ENCODE results near the gene PDE2A. TPM values are rescaled to one million over a fixed set of nuclear protein-coding genes. Genes with fewer than 3 reads are reported as not detected.

PDE2A gene
- total and polyA plus RNA-seq, 11 donors: 16.8 to 53.7 (median 23.7) TPM

- no peak for ATAC-seq
- H3K27ac ChIP-seq: no peak overlapping the region
- WGBS, 4 donors: 58 to 71% (median 66%) methylated on average over 3 of the region's 3 CpGs
- peaks cover 0 to 37% (median 15%) of the 10 kb centered on the region in 12 donors for H3K4me1 ChIP-seq
- H3K9me3 ChIP-seq: no peaks in the 10 kb centered on the region
- no peak for DNase-seq
- peaks cover 0 to 99% (median 84%) of the 10 kb centered on the region in 9 donors for H3K36me3 ChIP-seq
- intact Hi-C loops (cut with DNase I): no loop called here
- no peak overlapping the region for H3K4me3 ChIP-seq
- no peak for TF ChIP-seq CTCF (IDR thresholded peaks at IDR 0.05)
- TF ChIP-seq POLR2A (IDR thresholded peaks at IDR 0.05): no peak
- no peaks in the 10 kb centered on the region for H3K27me3 ChIP-seq
Measured at GRCh38 chr11:72700146-72700545, 25.9 kb upstream of the PDE2A start.

- no peak for ATAC-seq
- DNase-seq: no peak
- Histone ChIP-seq H3K27me3 (no peaks in the 10 kb centered on the region), H3K27ac (peak overlapping the region in 1 of 12 donors; percentile 1), H3K4me3 (no peak overlapping the region), H3K4me1 (peaks cover 0 to 28% (median 6%) of the 10 kb centered on the region in 12 donors), H3K36me3 (peaks cover 0 to 100% (median 97%) of the 10 kb centered on the region in 9 donors), H3K9me3 (no peaks in the 10 kb centered on the region)
- intact Hi-C loops (cut with DNase I): loop anchor here in 1 of 10 donors (10.0 kb wide), 1 partner anchor 1117 kb away; no protein-coding TSS in a partner anchor
- 87 to 92% (median 90%) methylated on average over 14 to 16 of the region's 16 CpGs for WGBS, 4 donors
- TF ChIP-seq POLR2A (IDR thresholded peaks at IDR 0.05): no peak
- TF ChIP-seq CTCF (IDR thresholded peaks at IDR 0.05): no peak
Measured at GRCh38 chr11:72697814-72698213, 23.6 kb upstream of the PDE2A start.

GRCh38 chr11:72696866-72697700, 22.9 kb upstream of the PDE2A start:
- TF ChIP-seq CTCF (IDR thresholded peaks at IDR 0.05) (no peak), POLR2A (IDR thresholded peaks at IDR 0.05) (no peak)
- H3K27ac ChIP-seq: peak overlapping the region in 1 of 12 donors; percentile 1
- peaks cover 0 to 100% (median 98%) of the 10 kb centered on the region in 9 donors for H3K36me3 ChIP-seq
- H3K4me1 ChIP-seq: peaks cover 0 to 32% (median 5%) of the 10 kb centered on the region in 12 donors
- H3K27me3 ChIP-seq: no peaks in the 10 kb centered on the region
- no peak overlapping the region for H3K4me3 ChIP-seq
- intact Hi-C loops (cut with DNase I): loop anchor here in 1 of 10 donors (10.0 kb wide), 1 partner anchor 1118 kb away; no protein-coding TSS in a partner anchor
- ATAC-seq: peak in 3 of 4 donors; percentile 49 to 65 (median 55)
- DNase-seq: peak in 3 of 5 donors; percentile 65 to 81 (median 68)
- WGBS, 4 donors: 83 to 92% (median 84%) methylated on average over 13 to 44 of the region's 44 CpGs
- H3K9me3 ChIP-seq: no peaks in the 10 kb centered on the region

- H3K36me3 ChIP-seq: peaks cover 0 to 100% (median 98%) of the 10 kb centered on the region in 9 donors
- H3K27ac ChIP-seq: no peak overlapping the region
- H3K4me1 ChIP-seq: peaks cover 0 to 23% (median 2%) of the 10 kb centered on the region in 12 donors
- intact Hi-C loops (cut with DNase I): loop anchor here in 1 of 10 donors (10.0 kb wide), 1 partner anchor 1119 kb away; no protein-coding TSS in a partner anchor
- 94 to 98% (median 96%) methylated on average over 7 of the region's 7 CpGs for WGBS, 4 donors
- DNase-seq (no peak), ATAC-seq (no peak)
- no peak for TF ChIP-seq CTCF (IDR thresholded peaks at IDR 0.05)
- no peak for TF ChIP-seq POLR2A (IDR thresholded peaks at IDR 0.05)
- H3K4me3 ChIP-seq: no peak overlapping the region
- H3K27me3 ChIP-seq: no peaks in the 10 kb centered on the region
- no peaks in the 10 kb centered on the region for H3K9me3 ChIP-seq
Measured at GRCh38 chr11:72695354-72695753, 21.1 kb upstream of the PDE2A start.

All from heart left ventricle (tissue), 16 donors.